Measurements from ENCODE around the gene RINL.
"Not testable (repeated sequence)": the region's sequence is repeated elsewhere in the genome, so short reads cannot be mapped to it uniquely, and the experiment has no call there.

DNA sequence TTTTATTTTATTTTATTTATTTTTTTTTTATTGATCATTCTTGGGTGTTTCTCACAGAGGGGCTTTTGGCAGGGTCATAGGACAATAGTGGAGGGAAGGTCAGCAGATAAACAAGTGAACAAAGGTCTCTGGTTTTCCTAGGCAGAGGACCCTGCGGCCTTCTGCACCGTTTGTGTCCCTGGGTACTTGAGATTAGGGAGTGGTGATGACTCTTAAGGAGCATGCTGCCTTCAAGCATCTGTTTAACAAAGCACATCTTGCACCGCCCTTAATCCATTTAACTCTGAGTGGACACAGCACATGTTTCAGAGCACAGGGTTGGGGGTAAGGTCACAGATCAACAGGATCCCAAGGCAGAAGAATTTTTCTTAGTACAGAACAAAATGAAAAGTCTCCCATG is 23.1 kb downstream of the RINL start:
- TF ChIP-seq, protein P1, sequence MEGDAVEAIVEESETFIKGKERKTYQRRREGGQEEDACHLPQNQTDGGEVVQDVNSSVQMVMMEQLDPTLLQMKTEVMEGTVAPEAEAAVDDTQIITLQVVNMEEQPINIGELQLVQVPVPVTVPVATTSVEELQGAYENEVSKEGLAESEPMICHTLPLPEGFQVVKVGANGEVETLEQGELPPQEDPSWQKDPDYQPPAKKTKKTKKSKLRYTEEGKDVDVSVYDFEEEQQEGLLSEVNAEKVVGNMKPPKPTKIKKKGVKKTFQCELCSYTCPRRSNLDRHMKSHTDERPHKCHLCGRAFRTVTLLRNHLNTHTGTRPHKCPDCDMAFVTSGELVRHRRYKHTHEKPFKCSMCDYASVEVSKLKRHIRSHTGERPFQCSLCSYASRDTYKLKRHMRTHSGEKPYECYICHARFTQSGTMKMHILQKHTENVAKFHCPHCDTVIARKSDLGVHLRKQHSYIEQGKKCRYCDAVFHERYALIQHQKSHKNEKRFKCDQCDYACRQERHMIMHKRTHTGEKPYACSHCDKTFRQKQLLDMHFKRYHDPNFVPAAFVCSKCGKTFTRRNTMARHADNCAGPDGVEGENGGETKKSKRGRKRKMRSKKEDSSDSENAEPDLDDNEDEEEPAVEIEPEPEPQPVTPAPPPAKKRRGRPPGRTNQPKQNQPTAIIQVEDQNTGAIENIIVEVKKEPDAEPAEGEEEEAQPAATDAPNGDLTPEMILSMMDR (IDR thresholded peaks at IDR 0.05; ENCODE audit: control extremely low read depth in 1 of 3, insufficient read depth in 1 of 3, low read depth in 1 of 3, low read length in 3 of 3): not testable (repeated sequence)
- not testable (repeated sequence) for TF ChIP-seq SIRT6 (IDR thresholded peaks at IDR 0.05; ENCODE audit: low read length); POLR2A (IDR thresholded peaks at IDR 0.05; ENCODE audit: control extremely low read depth in 1 of 2, low read depth in 2 of 2, low read length in 2 of 2); CHD1 (IDR thresholded peaks at IDR 0.05; ENCODE audit: low read depth, low read length)
- TF ChIP-seq, protein P2, sequence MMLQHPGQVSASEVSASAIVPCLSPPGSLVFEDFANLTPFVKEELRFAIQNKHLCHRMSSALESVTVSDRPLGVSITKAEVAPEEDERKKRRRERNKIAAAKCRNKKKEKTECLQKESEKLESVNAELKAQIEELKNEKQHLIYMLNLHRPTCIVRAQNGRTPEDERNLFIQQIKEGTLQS (IDR thresholded peaks at IDR 0.05; ENCODE audit: insufficient read depth, low read depth, low read length): not testable (repeated sequence)

Measured in H1 (cell line).